Prostate gland (tissue), 2 donors: ENCODE data around the gene PARP8. TPM values are rescaled to one million over a fixed set of nuclear protein-coding genes. Genes with fewer than 3 reads are reported as not detected.

ENCODE experiments used
- DNase-seq: peaks from one replicate; pipeline ENCODE4 v3.0.0-alpha.2; 2019; ENCODE audit warnings: low spot score
- H3K27ac ChIP-seq, 2 donors: fragments of 200-600 bp; sonication (generic); 2 replicates each; pipeline ENCODE4 v1.5.1; 2017 to 2019
- H3K27me3 ChIP-seq: fragments of 200-600 bp; sonication (generic); replicated peaks from 2 replicates; pipeline ENCODE4 v1.5.1; 2019; ENCODE audit not compliant: insufficient read depth
- H3K36me3 ChIP-seq, 2 donors: fragments of 200-600 bp; sonication (generic); 1 replicate in 1 of 2; 2 replicates in 1 of 2; pipeline versions ENCODE4 v1.5.1 to v1.8.1; 2017 to 2019
- H3K4me1 ChIP-seq: fragments of 200-600 bp; sonication (generic); replicated peaks from 2 replicates; pipeline ENCODE4 v1.5.1; 2019
- H3K4me3 ChIP-seq, 2 donors: fragments of 200-600 bp; sonication (generic); 2 replicates each; pipeline ENCODE4 v1.5.1; 2017 to 2019
- H3K9me3 ChIP-seq: fragments of 200-600 bp; sonication (generic); 2 replicates; pipeline ENCODE4 v1.5.1; 2017
- CTCF ChIP-seq, 4 experiments: fragments of 200-600 bp in 2 of 4; fragments of 450-650 bp in 2 of 4; sonication (generic) in 2 of 4; IDR thresholded peaks; 1 replicate in 3 of 4; 2 replicates in 1 of 4; pipeline ENCODE4 v1.5.1; 2016 to 2019; ENCODE audit warnings: antibody characterized with exemption in 4 of 4, mild to moderate bottlenecking in 2 of 4, moderate library complexity in 2 of 4
- POLR2A ChIP-seq: fragments of 450-650 bp; IDR thresholded peaks from one replicate; pipeline ENCODE4 v1.6.1; 2016; ENCODE audit warnings: antibody characterized with exemption, mild to moderate bottlenecking
- POLR2AphosphoS5 ChIP-seq: sonication (generic); formaldehyde crosslinking; IDR thresholded peaks from one replicate; pipeline ENCODE4 v1.6.1; 2017; ENCODE audit warnings: antibody characterized with exemption
- WGBS: methylation state at CpG from one replicate; pipeline ENCODE4 v1.1.5; 2018; 5-methylcytosine and 5-hydroxymethylcytosine counted together
- intact Hi-C: fragments of 100-400 bp; cut with DNase I; formaldehyde crosslinking; loops from one replicate; pipeline ENCODE4 v1.14.2; 2022
- total RNA-seq, 2 donors: library from RNA; depleted of rRNA; stranded (reverse); fragments of >200 nt; gene quantifications; one replicate each; pipeline ENCODE4 v1.1.0, GENCODE V29; 2016

PARP8 gene
- total RNA-seq, 2 donors from 2014 or later: 21.8 TPM

- H3K27me3 ChIP-seq: no peaks in the 10 kb centered on the region
- no peak overlapping the region for H3K27ac ChIP-seq
- H3K9me3 ChIP-seq: no peaks in the 10 kb centered on the region
- DNase-seq: no peak
- 94% methylated on average over 2 of the region's 2 CpGs for WGBS
- TF ChIP-seq POLR2A (no peak), POLR2AphosphoS5 (no peak), CTCF (IDR thresholded peaks at IDR 0.05) (no peak)
- H3K36me3 ChIP-seq: no peaks in the 10 kb centered on the region
- no peaks in the 10 kb centered on the region for H3K4me1 ChIP-seq
- intact Hi-C loops: no loop called here
- H3K4me3 ChIP-seq: no peak overlapping the region
These were observed 155.6 kb downstream of the PARP8 start for GRCh38 chr5:50822046-50822445.

GRCh38 chr5:50822761-50823160 lies 156.3 kb downstream of the PARP8 start:
- intact Hi-C loops: no loop called here
- DNase-seq: no peak
- Histone ChIP-seq H3K9me3 (no peaks in the 10 kb centered on the region), H3K4me1 (no peaks in the 10 kb centered on the region), H3K27ac (no peak overlapping the region), H3K27me3 (no peaks in the 10 kb centered on the region), H3K36me3 (no peaks in the 10 kb centered on the region), H3K4me3 (no peak overlapping the region)
- TF ChIP-seq POLR2A (no peak), CTCF (IDR thresholded peaks at IDR 0.05) (no peak), POLR2AphosphoS5 (no peak)
- 94% methylated on average over 3 of the region's 3 CpGs for WGBS

GRCh38 chr5:50823568-50823967 lies 157.1 kb downstream of the PARP8 start:
- H3K36me3 ChIP-seq: no peaks in the 10 kb centered on the region
- 55% methylated on average over 6 of the region's 6 CpGs for WGBS
- no peak for DNase-seq
- no peak overlapping the region for H3K4me3 ChIP-seq
- H3K4me1 ChIP-seq: no peaks in the 10 kb centered on the region
- intact Hi-C loops: no loop called here
- H3K9me3 ChIP-seq: no peaks in the 10 kb centered on the region
- no peak overlapping the region for H3K27ac ChIP-seq
- no peaks in the 10 kb centered on the region for H3K27me3 ChIP-seq
- TF ChIP-seq POLR2A (no peak), POLR2AphosphoS5 (no peak), CTCF (IDR thresholded peaks at IDR 0.05) (no peak)

GRCh38 chr5:50824109-50824508 lies 157.7 kb downstream of the PARP8 start:
- intact Hi-C loops: no loop called here
- DNase-seq: no peak

More at GRCh38 chr5:50824109-50824508, 157.7 kb downstream of the PARP8 start:
- Histone ChIP-seq H3K27ac (no peak overlapping the region), H3K4me1 (no peaks in the 10 kb centered on the region), H3K36me3 (no peaks in the 10 kb centered on the region), H3K27me3 (no peaks in the 10 kb centered on the region), H3K4me3 (no peak overlapping the region), H3K9me3 (no peaks in the 10 kb centered on the region)
- 94% methylated on average over 2 of the region's 2 CpGs for WGBS
- TF ChIP-seq POLR2A: no peak
- no peak for TF ChIP-seq CTCF (IDR thresholded peaks at IDR 0.05)
- TF ChIP-seq POLR2AphosphoS5: no peak
